ENCODE data around the gene FAM187B.
"Not testable (repeated sequence)": the region's sequence is repeated elsewhere in the genome, so short reads cannot be mapped to it uniquely, and the experiment has no call there.

The FAM187B gene

DNA sequence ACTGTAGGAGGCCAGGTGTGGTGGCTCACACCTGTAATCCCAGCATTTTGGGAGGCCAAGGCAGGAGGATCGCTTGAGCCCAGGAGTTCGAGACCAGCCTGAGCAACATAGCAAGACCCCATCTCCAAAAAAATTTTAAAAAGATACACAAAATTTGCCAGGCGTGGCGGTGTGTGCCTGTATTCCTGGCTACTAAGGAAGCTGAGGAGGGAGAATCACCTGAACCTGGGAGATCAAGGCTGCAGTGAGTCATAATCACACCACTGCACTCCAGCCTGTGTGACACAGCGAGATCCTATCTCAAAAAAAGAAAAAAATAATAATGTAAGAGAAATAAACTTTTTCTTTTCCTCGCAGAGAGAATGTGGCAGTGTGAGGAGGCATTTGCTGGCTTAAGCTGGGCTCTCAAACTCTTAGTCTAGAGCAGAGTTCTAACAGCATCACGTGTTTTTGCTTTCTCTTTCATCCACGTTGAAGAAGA, 21.1 kb downstream of the FAM187B start:
- Histone ChIP-seq H3K4me1 (ENCODE audit: control insufficient read depth, insufficient read depth, low read length, poor library complexity, severe bottlenecking) (no peaks in the 10 kb centered on the region), H3K27ac (ENCODE audit: low read depth, low read length, severe bottlenecking) (no peak overlapping the region), H3K9me3 (ENCODE audit: control insufficient read depth, low read length) (no peaks in the 10 kb centered on the region), H3K36me3 (ENCODE audit: control insufficient read depth, insufficient read depth, low read length) (no peaks in the 10 kb centered on the region), H3K4me3 (ENCODE audit: extremely low read depth, insufficient read depth, low read length, poor library complexity, severe bottlenecking) (no peak overlapping the region)
- 85 to 100% methylated on average over 1 to 4 of the region's 8 CpGs for WGBS, 2 experiments (ENCODE audit: insufficient coverage in 2 of 2)

GRCh38 chr19:35206855-35207254, 21.7 kb downstream of the FAM187B start:
- no peaks in the 10 kb centered on the region for H3K4me1 ChIP-seq (ENCODE audit: control insufficient read depth, insufficient read depth, low read length, poor library complexity, severe bottlenecking)
- H3K27ac ChIP-seq (ENCODE audit: low read depth, low read length, severe bottlenecking), result no peak overlapping the region
- WGBS, 2 experiments (ENCODE audit: insufficient coverage in 2 of 2), result 80% methylated on average over 1 of the region's 1 CpG; no CpG with 5 or more reads in 1 of the 2 experiments
- H3K9me3 ChIP-seq (ENCODE audit: control insufficient read depth, low read length), result no peaks in the 10 kb centered on the region
- H3K36me3 ChIP-seq (ENCODE audit: control insufficient read depth, insufficient read depth, low read length), result no peaks in the 10 kb centered on the region
- H3K4me3 ChIP-seq (ENCODE audit: extremely low read depth, insufficient read depth, low read length, poor library complexity, severe bottlenecking), result no peak overlapping the region

GRCh38 chr19:35206379-35206778, 22.2 kb downstream of the FAM187B start:
- WGBS, 2 experiments (ENCODE audit: insufficient coverage in 2 of 2), result 80 to 88% methylated on average over 3 to 4 of the region's 5 CpGs
- H3K4me1 ChIP-seq (ENCODE audit: control insufficient read depth, insufficient read depth, low read length, poor library complexity, severe bottlenecking), result no peaks in the 10 kb centered on the region
- no peaks in the 10 kb centered on the region for H3K36me3 ChIP-seq (ENCODE audit: control insufficient read depth, insufficient read depth, low read length)
- H3K4me3 ChIP-seq (ENCODE audit: extremely low read depth, insufficient read depth, low read length, poor library complexity, severe bottlenecking), result no peak overlapping the region
- H3K9me3 ChIP-seq (ENCODE audit: control insufficient read depth, low read length), result no peaks in the 10 kb centered on the region
- no peak overlapping the region for H3K27ac ChIP-seq (ENCODE audit: low read depth, low read length, severe bottlenecking)

DNA sequence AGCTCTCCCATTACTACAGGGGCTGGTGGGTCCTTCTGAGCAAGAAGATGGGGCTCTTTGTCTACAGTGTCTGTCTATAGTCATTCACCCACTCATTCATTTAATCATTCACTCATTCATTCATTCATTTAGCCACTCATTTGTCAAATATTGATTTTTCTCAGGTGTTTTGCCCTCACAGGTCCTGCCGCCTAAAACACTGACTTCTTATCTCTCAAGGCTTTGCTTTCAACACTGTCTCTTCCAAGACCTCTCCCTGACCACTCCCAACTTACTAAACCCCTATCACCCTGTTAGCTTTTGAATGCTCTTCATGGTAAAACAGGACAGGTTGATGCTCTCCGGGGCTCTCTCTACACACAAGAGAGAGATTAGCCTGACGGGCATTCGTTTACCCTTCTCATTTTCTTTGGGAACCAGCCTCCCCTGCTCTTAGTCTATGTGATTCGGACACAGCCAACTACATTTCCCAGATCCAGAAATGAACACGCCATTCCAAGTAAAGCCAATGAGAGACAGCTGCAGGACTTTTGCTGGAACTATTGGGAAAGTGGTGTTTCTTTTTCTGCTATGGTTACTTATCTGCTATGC, 22.7 kb downstream of the FAM187B start:
- Histone ChIP-seq H3K27ac (ENCODE audit: low read depth, low read length, severe bottlenecking) (no peak overlapping the region), H3K4me1 (ENCODE audit: control insufficient read depth, insufficient read depth, low read length, poor library complexity, severe bottlenecking) (no peaks in the 10 kb centered on the region), H3K9me3 (ENCODE audit: control insufficient read depth, low read length) (no peaks in the 10 kb centered on the region), H3K36me3 (ENCODE audit: control insufficient read depth, insufficient read depth, low read length) (no peaks in the 10 kb centered on the region), H3K4me3 (ENCODE audit: extremely low read depth, insufficient read depth, low read length, poor library complexity, severe bottlenecking) (no peak overlapping the region)
- WGBS, 2 experiments (ENCODE audit: insufficient coverage in 2 of 2), result 90 to 98% methylated on average over 4 to 5 of the region's 6 CpGs

- H3K4me3 ChIP-seq (ENCODE audit: extremely low read depth, insufficient read depth, low read length, poor library complexity, severe bottlenecking), result no peak overlapping the region
- H3K4me1 ChIP-seq (ENCODE audit: control insufficient read depth, insufficient read depth, low read length, poor library complexity, severe bottlenecking), result no peaks in the 10 kb centered on the region
- no peak overlapping the region for H3K27ac ChIP-seq (ENCODE audit: low read depth, low read length, severe bottlenecking)
- no peaks in the 10 kb centered on the region for H3K9me3 ChIP-seq (ENCODE audit: control insufficient read depth, low read length)
- no peaks in the 10 kb centered on the region for H3K36me3 ChIP-seq (ENCODE audit: control insufficient read depth, insufficient read depth, low read length)
- 77 to 93% methylated on average over 7 of the region's 13 CpGs for WGBS, 2 experiments (ENCODE audit: insufficient coverage in 2 of 2)
Observed at GRCh38 chr19:35204799-35205732, 23.5 kb downstream of the FAM187B start.

- H3K4me3 ChIP-seq (ENCODE audit: extremely low read depth, insufficient read depth, low read length, poor library complexity, severe bottlenecking), result no peak overlapping the region
- no peaks in the 10 kb centered on the region for H3K4me1 ChIP-seq (ENCODE audit: control insufficient read depth, insufficient read depth, low read length, poor library complexity, severe bottlenecking)
- 57 to 60% methylated on average over 4 of the region's 4 CpGs for WGBS, 2 experiments (ENCODE audit: insufficient coverage in 2 of 2)
- H3K36me3 ChIP-seq (ENCODE audit: control insufficient read depth, insufficient read depth, low read length), result no peaks in the 10 kb centered on the region
- no peaks in the 10 kb centered on the region for H3K9me3 ChIP-seq (ENCODE audit: control insufficient read depth, low read length)
- H3K27ac ChIP-seq (ENCODE audit: low read depth, low read length, severe bottlenecking), result no peak overlapping the region
Observed at GRCh38 chr19:35202722-35203688, 25.5 kb downstream of the FAM187B start.

- WGBS, 2 experiments (ENCODE audit: insufficient coverage in 2 of 2), result 94 to 100% methylated on average over 1 to 2 of the region's 2 CpGs
- Histone ChIP-seq H3K4me1 (ENCODE audit: control insufficient read depth, insufficient read depth, low read length, poor library complexity, severe bottlenecking) (no peaks in the 10 kb centered on the region), H3K4me3 (ENCODE audit: extremely low read depth, insufficient read depth, low read length, poor library complexity, severe bottlenecking) (no peak overlapping the region), H3K9me3 (ENCODE audit: control insufficient read depth, low read length) (no peaks in the 10 kb centered on the region), H3K36me3 (ENCODE audit: control insufficient read depth, insufficient read depth, low read length) (no peaks in the 10 kb centered on the region), H3K27ac (ENCODE audit: low read depth, low read length, severe bottlenecking) (no peak overlapping the region)
Observed at GRCh38 chr19:35199481-35199880, 29.1 kb downstream of the FAM187B start.

DNA sequence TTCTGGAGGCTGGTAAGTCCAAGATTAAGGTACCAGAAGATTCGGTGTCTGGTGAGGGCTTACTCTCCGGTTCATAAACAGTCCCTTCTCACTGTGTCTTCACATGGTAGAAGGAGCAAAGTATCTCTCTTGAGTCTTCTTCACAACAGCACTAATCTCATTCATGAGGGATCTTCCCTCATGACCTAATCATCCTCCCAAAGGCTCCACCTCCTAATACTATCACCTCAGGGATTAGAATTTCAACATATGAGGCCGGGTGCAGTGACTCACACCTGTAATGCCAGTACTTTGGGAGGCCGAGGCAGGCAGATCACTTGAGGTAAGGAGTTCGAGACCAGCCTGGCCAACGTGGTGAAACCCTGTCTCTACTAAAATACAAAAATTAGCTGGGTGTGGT, 31.7 kb downstream of the FAM187B start:
- not testable (repeated sequence) for H3K4me1 ChIP-seq (ENCODE audit: control insufficient read depth, insufficient read depth, low read length, poor library complexity, severe bottlenecking); H3K4me3 ChIP-seq (ENCODE audit: extremely low read depth, insufficient read depth, low read length, poor library complexity, severe bottlenecking); H3K27ac ChIP-seq (ENCODE audit: low read depth, low read length, severe bottlenecking); H3K36me3 ChIP-seq (ENCODE audit: control insufficient read depth, insufficient read depth, low read length); H3K9me3 ChIP-seq (ENCODE audit: control insufficient read depth, low read length)
- 68 to 76% methylated on average over 6 of the region's 6 CpGs for WGBS, 2 experiments (ENCODE audit: insufficient coverage in 2 of 2)

DNA sequence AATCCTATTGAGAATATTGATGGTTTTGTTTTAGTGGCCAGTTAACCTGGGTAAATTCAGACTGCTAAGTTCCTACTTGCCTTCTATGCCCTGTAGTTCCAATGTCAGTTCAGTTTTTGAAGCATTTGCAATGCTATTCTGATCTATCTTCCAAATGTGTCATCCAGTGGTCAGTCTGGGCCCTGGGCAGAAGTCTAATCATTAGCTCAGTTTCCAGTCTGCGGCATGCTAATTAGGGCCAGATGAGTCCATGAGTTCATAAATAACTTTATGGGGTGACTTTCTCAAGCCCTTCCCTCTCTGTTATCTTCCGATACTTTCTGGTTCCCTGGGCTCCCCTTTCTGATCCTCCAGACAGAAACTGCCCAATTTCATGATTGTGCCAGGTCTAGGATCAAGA, 32.7 kb downstream of the FAM187B start:
- no peak overlapping the region for H3K27ac ChIP-seq (ENCODE audit: low read depth, low read length, severe bottlenecking)
- WGBS, 2 experiments (ENCODE audit: insufficient coverage in 2 of 2), result 80 to 100% methylated on average over 1 of the region's 2 CpGs
- no peaks in the 10 kb centered on the region for H3K36me3 ChIP-seq (ENCODE audit: control insufficient read depth, insufficient read depth, low read length)
- H3K9me3 ChIP-seq (ENCODE audit: control insufficient read depth, low read length), result peaks cover 5% of the 10 kb centered on the region
- no peak overlapping the region for H3K4me3 ChIP-seq (ENCODE audit: extremely low read depth, insufficient read depth, low read length, poor library complexity, severe bottlenecking)
- H3K4me1 ChIP-seq (ENCODE audit: control insufficient read depth, insufficient read depth, low read length, poor library complexity, severe bottlenecking), result no peaks in the 10 kb centered on the region

Data from mesodermal cell (in vitro differentiated cells).